ENCODE data around the gene ZNF639.

GRCh38 chr3:179276743-179277142, 46.1 kb upstream of the ZNF639 start:
- no peak for TF ChIP-seq FOXP1 (CRISPR knock-in tag; IDR thresholded peaks at IDR 0.05)
- TF ChIP-seq FOS (IDR thresholded peaks at IDR 0.05; ENCODE audit: extremely low read depth, insufficient read length), result no peak
- TF ChIP-seq POLR2A (conservative IDR thresholded peaks at IDR 0.05), result no peak
- TF ChIP-seq ZNF696 (CRISPR knock-in tag; conservative IDR thresholded peaks at IDR 0.05), result no peak
- TF ChIP-seq, protein P1, sequence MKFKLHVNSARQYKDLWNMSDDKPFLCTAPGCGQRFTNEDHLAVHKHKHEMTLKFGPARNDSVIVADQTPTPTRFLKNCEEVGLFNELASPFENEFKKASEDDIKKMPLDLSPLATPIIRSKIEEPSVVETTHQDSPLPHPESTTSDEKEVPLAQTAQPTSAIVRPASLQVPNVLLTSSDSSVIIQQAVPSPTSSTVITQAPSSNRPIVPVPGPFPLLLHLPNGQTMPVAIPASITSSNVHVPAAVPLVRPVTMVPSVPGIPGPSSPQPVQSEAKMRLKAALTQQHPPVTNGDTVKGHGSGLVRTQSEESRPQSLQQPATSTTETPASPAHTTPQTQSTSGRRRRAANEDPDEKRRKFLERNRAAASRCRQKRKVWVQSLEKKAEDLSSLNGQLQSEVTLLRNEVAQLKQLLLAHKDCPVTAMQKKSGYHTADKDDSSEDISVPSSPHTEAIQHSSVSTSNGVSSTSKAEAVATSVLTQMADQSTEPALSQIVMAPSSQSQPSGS (CRISPR knock-in tag; IDR thresholded peaks at IDR 0.05), result no peak
- no peak for TF ChIP-seq ZNF143 (CRISPR knock-in tag; IDR thresholded peaks at IDR 0.05)
- TF ChIP-seq, protein P2, sequence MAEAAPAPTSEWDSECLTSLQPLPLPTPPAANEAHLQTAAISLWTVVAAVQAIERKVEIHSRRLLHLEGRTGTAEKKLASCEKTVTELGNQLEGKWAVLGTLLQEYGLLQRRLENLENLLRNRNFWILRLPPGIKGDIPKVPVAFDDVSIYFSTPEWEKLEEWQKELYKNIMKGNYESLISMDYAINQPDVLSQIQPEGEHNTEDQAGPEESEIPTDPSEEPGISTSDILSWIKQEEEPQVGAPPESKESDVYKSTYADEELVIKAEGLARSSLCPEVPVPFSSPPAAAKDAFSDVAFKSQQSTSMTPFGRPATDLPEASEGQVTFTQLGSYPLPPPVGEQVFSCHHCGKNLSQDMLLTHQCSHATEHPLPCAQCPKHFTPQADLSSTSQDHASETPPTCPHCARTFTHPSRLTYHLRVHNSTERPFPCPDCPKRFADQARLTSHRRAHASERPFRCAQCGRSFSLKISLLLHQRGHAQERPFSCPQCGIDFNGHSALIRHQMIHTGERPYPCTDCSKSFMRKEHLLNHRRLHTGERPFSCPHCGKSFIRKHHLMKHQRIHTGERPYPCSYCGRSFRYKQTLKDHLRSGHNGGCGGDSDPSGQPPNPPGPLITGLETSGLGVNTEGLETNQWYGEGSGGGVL (CRISPR knock-in tag; IDR thresholded peaks at IDR 0.05), result no peak
- TF ChIP-seq NR2F6 (CRISPR knock-in tag; IDR thresholded peaks at IDR 0.05), result no peak
- TF ChIP-seq KLF10 (CRISPR knock-in tag; IDR thresholded peaks at IDR 0.05), result no peak
- TF ChIP-seq, protein P3, sequence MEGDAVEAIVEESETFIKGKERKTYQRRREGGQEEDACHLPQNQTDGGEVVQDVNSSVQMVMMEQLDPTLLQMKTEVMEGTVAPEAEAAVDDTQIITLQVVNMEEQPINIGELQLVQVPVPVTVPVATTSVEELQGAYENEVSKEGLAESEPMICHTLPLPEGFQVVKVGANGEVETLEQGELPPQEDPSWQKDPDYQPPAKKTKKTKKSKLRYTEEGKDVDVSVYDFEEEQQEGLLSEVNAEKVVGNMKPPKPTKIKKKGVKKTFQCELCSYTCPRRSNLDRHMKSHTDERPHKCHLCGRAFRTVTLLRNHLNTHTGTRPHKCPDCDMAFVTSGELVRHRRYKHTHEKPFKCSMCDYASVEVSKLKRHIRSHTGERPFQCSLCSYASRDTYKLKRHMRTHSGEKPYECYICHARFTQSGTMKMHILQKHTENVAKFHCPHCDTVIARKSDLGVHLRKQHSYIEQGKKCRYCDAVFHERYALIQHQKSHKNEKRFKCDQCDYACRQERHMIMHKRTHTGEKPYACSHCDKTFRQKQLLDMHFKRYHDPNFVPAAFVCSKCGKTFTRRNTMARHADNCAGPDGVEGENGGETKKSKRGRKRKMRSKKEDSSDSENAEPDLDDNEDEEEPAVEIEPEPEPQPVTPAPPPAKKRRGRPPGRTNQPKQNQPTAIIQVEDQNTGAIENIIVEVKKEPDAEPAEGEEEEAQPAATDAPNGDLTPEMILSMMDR (IDR thresholded peaks at IDR 0.05 in 2 of 3, conservative IDR thresholded peaks at IDR 0.05 in 1 of 3; ENCODE audit: insufficient read depth in 2 of 3, low read depth in 1 of 3, low read length in 3 of 3), result no peak
- no peak for TF ChIP-seq ZNF785 (CRISPR knock-in tag; IDR thresholded peaks at IDR 0.05)
- TF ChIP-seq YY1 (IDR thresholded peaks at IDR 0.05; ENCODE audit: borderline replicate concordance in 1 of 3, control insufficient read depth in 1 of 3, extremely low read depth in 1 of 3, insufficient read depth in 3 of 3, insufficient read length in 1 of 3, insufficient replicate concordance in 2 of 3, low read depth in 1 of 3, low read length in 2 of 3), result no peak

Data from K562 (cell line).